PC-3 (cell line): ENCODE measurements around the gene P2RX6.
"Not testable (repeated sequence)": the region's sequence is repeated elsewhere in the genome, so short reads cannot be mapped to it uniquely, and the experiment has no call there.

Experiments
- EZH2phosphoT487 ChIP-seq: fragments of 300-600 bp; sonication (generic); IDR thresholded peaks from 2 replicates; pipeline ENCODE4 v1.6.1; 2018; ENCODE audit warnings: mild to moderate bottlenecking, antibody characterized with exemption, low read length, borderline replicate concordance
- TF ChIP-seq, protein P1 (sequence below): fragments of 300-600 bp; sonication (generic); conservative IDR thresholded peaks from 2 replicates; pipeline ENCODE4 v1.5.1; 2017; ENCODE audit warnings: antibody characterized with exemption, low read depth, mild to moderate bottlenecking, low read length

DNA sequence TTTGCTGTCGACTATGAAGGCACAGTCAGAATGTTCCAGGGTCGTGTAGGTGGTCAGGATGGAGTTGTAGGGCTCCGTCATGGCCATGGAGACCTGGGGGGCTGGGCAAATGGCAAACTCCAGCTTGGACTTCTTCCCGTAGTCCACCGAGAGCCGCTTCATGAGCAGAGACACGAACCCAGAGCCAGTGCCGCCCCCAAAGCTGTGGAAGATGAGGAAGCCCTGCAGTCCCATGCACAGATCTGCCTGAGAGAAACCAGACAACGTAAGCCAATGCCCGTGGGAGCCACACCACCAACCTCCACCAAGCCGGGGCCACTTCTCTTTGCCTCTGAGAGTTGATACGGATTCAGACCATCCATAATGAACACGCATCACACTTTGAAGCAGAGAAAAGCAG is 5.8 kb upstream of the P2RX6 start:
- TF ChIP-seq EZH2phosphoT487 = not testable (repeated sequence)
- TF ChIP-seq, protein P1, sequence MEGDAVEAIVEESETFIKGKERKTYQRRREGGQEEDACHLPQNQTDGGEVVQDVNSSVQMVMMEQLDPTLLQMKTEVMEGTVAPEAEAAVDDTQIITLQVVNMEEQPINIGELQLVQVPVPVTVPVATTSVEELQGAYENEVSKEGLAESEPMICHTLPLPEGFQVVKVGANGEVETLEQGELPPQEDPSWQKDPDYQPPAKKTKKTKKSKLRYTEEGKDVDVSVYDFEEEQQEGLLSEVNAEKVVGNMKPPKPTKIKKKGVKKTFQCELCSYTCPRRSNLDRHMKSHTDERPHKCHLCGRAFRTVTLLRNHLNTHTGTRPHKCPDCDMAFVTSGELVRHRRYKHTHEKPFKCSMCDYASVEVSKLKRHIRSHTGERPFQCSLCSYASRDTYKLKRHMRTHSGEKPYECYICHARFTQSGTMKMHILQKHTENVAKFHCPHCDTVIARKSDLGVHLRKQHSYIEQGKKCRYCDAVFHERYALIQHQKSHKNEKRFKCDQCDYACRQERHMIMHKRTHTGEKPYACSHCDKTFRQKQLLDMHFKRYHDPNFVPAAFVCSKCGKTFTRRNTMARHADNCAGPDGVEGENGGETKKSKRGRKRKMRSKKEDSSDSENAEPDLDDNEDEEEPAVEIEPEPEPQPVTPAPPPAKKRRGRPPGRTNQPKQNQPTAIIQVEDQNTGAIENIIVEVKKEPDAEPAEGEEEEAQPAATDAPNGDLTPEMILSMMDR = not testable (repeated sequence)
